ENCODE results near the gene TENT4A. TPM values are rescaled to one million over a fixed set of nuclear protein-coding genes. Genes with fewer than 3 reads are reported as not detected.

The TENT4A gene
- total RNA-seq, 1 experiment from 2014 or later = 25.6 TPM

GRCh38 chr5:6788439-6788838, 75.2 kb downstream of the TENT4A start:
- Histone ChIP-seq H2BK12ac (ENCODE audit: insufficient read length, low read depth, low read length) (no peak overlapping the region), H2AFZ (ENCODE audit: low read length) (no peak overlapping the region), H3K79me1 (ENCODE audit: insufficient read depth, low read depth, low read length, poor library complexity, severe bottlenecking) (no peaks in the 10 kb centered on the region), H3K4me1 (ENCODE audit: insufficient read depth, low read length) (no peaks in the 10 kb centered on the region), H4K5ac (ENCODE audit: insufficient read length, low read depth, low read length) (no peak overlapping the region), H2BK120ac (ENCODE audit: low read depth, low read length, poor library complexity, severe bottlenecking) (no peak overlapping the region), H2AK5ac (ENCODE audit: insufficient read length, low read length) (no peak overlapping the region), H3K27me3 (ENCODE audit: insufficient read depth, low read length) (no peaks in the 10 kb centered on the region), H3K56ac (ENCODE audit: insufficient read length, low read depth, low read length) (no peak overlapping the region), H3K14ac (ENCODE audit: insufficient read depth, low read length) (no peak overlapping the region), H3K4ac (ENCODE audit: low read depth, low read length) (no peak overlapping the region), H3K4me2 (ENCODE audit: insufficient read depth, insufficient read length, low read length) (no peak overlapping the region), H4K20me1 (ENCODE audit: control insufficient read depth, insufficient read depth, insufficient read length) (no peaks in the 10 kb centered on the region), H4K91ac (ENCODE audit: insufficient read length, low read depth, low read length) (no peak overlapping the region), H3K27ac (ENCODE audit: insufficient read length, low read depth, low read length) (no peak overlapping the region), H4K8ac (replicated peaks; ENCODE audit: insufficient read length, low read depth, low read length) (no peak overlapping the region), H3K79me2 (ENCODE audit: insufficient read depth, low read length) (no peaks in the 10 kb centered on the region), H3K9me3 (ENCODE audit: control insufficient read depth, low read depth, low read length) (no peaks in the 10 kb centered on the region), H2BK20ac (ENCODE audit: low read depth, low read length, poor library complexity, severe bottlenecking) (no peak overlapping the region), H3K9ac (ENCODE audit: extremely low read depth, insufficient read length, low read length) (no peak overlapping the region), H2BK15ac (ENCODE audit: low read depth, low read length) (no peak overlapping the region), H3K23ac (ENCODE audit: insufficient read length, low read depth, low read length) (no peak overlapping the region), H2BK5ac (ENCODE audit: insufficient read length, low read length) (no peak overlapping the region), H3K23me2 (ENCODE audit: insufficient read length, low read depth, low read length, poor library complexity, severe bottlenecking) (no peaks in the 10 kb centered on the region), H3T11ph (ENCODE audit: low read length) (no peak overlapping the region), H3K18ac (ENCODE audit: insufficient read length, low read depth, low read length) (no peak overlapping the region)
- H3K27me3 Mint-ChIP-seq (ENCODE audit: low read depth) = peaks cover 10% of the 10 kb centered on the region
- H3K4me1 Mint-ChIP-seq = peaks cover 3 to 8% of the 10 kb centered on the region in 2 experiments
- no peak overlapping the region for H3K27ac Mint-ChIP-seq
- no peaks in the 10 kb centered on the region for H3K9me3 Mint-ChIP-seq
- no peak overlapping the region for H3K4me3 Mint-ChIP-seq
- no CpG with 5 or more reads among the region's 7 CpGs for WGBS (ENCODE audit: extremely low coverage, insufficient read length, low lambda C conversion rate)
- no peak for DNase-seq
- no peaks in the 10 kb centered on the region for H3K36me3 Mint-ChIP-seq (ENCODE audit: insufficient read depth in 1 of 3, low read depth in 3 of 3)
- TF ChIP-seq, protein P1, sequence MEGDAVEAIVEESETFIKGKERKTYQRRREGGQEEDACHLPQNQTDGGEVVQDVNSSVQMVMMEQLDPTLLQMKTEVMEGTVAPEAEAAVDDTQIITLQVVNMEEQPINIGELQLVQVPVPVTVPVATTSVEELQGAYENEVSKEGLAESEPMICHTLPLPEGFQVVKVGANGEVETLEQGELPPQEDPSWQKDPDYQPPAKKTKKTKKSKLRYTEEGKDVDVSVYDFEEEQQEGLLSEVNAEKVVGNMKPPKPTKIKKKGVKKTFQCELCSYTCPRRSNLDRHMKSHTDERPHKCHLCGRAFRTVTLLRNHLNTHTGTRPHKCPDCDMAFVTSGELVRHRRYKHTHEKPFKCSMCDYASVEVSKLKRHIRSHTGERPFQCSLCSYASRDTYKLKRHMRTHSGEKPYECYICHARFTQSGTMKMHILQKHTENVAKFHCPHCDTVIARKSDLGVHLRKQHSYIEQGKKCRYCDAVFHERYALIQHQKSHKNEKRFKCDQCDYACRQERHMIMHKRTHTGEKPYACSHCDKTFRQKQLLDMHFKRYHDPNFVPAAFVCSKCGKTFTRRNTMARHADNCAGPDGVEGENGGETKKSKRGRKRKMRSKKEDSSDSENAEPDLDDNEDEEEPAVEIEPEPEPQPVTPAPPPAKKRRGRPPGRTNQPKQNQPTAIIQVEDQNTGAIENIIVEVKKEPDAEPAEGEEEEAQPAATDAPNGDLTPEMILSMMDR (conservative IDR thresholded peaks at IDR 0.05) = no peak
